Measurements from ENCODE around the gene HGS.

The HGS gene

GRCh38 chr17:81683584-81684441, at the start of gene HGS, which contains the start of gene ARL16:
HGS (plus strand) TSS chr17:81684011; CDS start chr17:81684067, 56 bp downstream.
ARL16 (minus strand) TSS chr17:81683797; CDS start chr17:81683753, 44 bp downstream.
- FAIRE-seq: peak; percentile 94

GRCh38 chr17:81635431-81635830, 48.4 kb upstream of the HGS start:
- no peak for FAIRE-seq
- DNase-seq (ENCODE audit: low spot score): no peak

More at GRCh38 chr17:81683584-81684441, at the start of gene HGS, which contains the start of gene ARL16:
- DNase-seq (ENCODE audit: low spot score): peak; percentile 100

- peak; percentile 55 for DNase-seq (ENCODE audit: low spot score)
- FAIRE-seq: no peak
These were observed 47.8 kb upstream of the HGS start for GRCh38 chr17:81635973-81636504.

- FAIRE-seq (peak; percentile 50), DNase-seq (ENCODE audit: low spot score) (peak; percentile 99)
These were observed 47.1 kb upstream of the HGS start, which contains the start of the genes NPLOC4 and TSPAN10 for GRCh38 chr17:81636505-81637288. NPLOC4 (minus strand) TSS chr17:81637112; CDS start chr17:81636930, 182 bp downstream. TSPAN10 (plus strand) TSS chr17:81637196; CDS start chr17:81642413, 5,217 bp downstream.

GRCh38 chr17:81638683-81639082, 45.1 kb upstream of the HGS start:
- no peak for FAIRE-seq

GRCh38 chr17:81640011-81640410, 43.8 kb upstream of the HGS start:
- DNase-seq (ENCODE audit: low spot score): no peak
- no peak for FAIRE-seq

More at GRCh38 chr17:81638683-81639082, 45.1 kb upstream of the HGS start:
- DNase-seq (ENCODE audit: low spot score): no peak

- FAIRE-seq: peak; percentile 53
- peak; percentile 88 for DNase-seq (ENCODE audit: low spot score)
These were observed 41.9 kb upstream of the HGS start for GRCh38 chr17:81641825-81642489.

GRCh38 chr17:81644496-81644895, 39.3 kb upstream of the HGS start:
- no peak for DNase-seq (ENCODE audit: low spot score)
- FAIRE-seq: no peak

GRCh38 chr17:81644976-81645952, 38.5 kb upstream of the HGS start:
- peak; percentile 94 for FAIRE-seq
- DNase-seq (ENCODE audit: low spot score): no peak

GRCh38 chr17:81646869-81647600, 36.8 kb upstream of the HGS start:
- FAIRE-seq (no peak), DNase-seq (ENCODE audit: low spot score) (no peak)

- FAIRE-seq (no peak), DNase-seq (ENCODE audit: low spot score) (no peak)
These were observed 36.2 kb upstream of the HGS start for GRCh38 chr17:81647640-81648012.

GRCh38 chr17:81648013-81648706, 35.7 kb upstream of the HGS start:
- no peak for FAIRE-seq
- no peak for DNase-seq (ENCODE audit: low spot score)

- no peak for DNase-seq (ENCODE audit: low spot score)
- FAIRE-seq: no peak
These were observed 35.1 kb upstream of the HGS start for GRCh38 chr17:81648707-81649085.

- no peak for DNase-seq (ENCODE audit: low spot score)
- FAIRE-seq: no peak
These were observed 32.9 kb upstream of the HGS start for GRCh38 chr17:81650951-81651350.

GRCh38 chr17:81651692-81652091, 32.1 kb upstream of the HGS start:
- FAIRE-seq: no peak
- peak; percentile 72 for DNase-seq (ENCODE audit: low spot score)

GRCh38 chr17:81652906-81653771, 30.7 kb upstream of the HGS start:
- FAIRE-seq (no peak), DNase-seq (ENCODE audit: low spot score) (no peak)

GRCh38 chr17:81655378-81656117, 28.3 kb upstream of the HGS start:
- DNase-seq (ENCODE audit: low spot score): no peak
- FAIRE-seq: no peak

All from urothelium cell line (cell line).